HPDE6-E6E7 (cell line): Measurements from ENCODE around the gene UBXN10.

Experiments used
- DNase-seq: peaks from one replicate; pipeline ENCODE4 v3.0.0; 2011; ENCODE audit warnings: missing footprints; ENCODE audit errors: extremely low spot score

UBXN10 gene

DNA sequence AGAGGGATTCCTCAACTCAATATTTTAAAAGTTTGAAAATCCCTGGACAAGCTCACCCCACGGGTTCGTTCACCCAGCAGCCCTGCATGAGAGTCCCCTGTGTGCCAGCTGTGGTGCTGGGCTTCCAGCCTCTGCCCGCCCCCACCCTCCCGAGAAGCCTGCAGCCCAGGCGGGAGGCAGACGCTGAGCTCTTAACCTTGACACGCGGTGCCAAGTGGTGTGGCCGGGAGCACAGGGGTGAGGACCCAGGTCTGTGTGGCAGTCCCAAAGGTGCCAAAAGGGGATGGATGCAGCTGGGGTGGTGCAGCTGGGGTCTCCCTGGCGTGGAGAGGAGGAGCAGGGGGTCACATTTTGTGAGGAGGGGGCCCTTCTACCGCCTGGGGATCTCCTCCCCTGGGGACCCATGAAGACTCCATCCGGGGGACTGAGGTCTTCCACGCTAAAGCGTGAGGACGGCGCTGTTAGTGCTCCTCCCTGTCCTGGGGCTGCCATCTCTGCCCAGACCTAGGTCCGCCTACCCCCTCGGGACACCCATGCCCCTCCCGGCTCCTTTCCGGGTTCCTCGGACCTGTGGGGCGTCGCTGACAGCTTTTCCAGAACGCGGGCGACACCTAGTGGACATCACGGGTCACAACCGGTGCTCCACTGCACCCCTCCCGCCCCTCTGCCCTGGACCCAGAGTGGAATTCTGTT lies 33.8 kb upstream of the UBXN10 start:
- peak; percentile 78 for DNase-seq

DNA sequence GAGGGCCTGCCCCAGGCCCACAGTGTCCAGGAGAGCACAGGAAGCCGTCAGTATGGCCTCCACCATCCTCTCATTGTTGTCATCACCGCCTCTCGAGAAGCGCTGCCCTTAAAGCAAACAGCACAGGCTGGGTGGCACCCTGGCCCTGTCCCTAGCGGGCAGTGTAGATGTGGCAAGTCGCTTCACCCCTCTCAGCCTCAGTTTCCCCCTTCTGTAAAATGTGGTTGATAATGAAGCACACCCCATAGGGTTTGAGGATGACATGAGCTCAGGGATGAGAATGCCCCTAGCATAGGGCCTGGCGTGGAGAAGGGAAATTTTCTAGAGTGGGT lies 33.3 kb upstream of the UBXN10 start:
- DNase-seq: no peak

DNA sequence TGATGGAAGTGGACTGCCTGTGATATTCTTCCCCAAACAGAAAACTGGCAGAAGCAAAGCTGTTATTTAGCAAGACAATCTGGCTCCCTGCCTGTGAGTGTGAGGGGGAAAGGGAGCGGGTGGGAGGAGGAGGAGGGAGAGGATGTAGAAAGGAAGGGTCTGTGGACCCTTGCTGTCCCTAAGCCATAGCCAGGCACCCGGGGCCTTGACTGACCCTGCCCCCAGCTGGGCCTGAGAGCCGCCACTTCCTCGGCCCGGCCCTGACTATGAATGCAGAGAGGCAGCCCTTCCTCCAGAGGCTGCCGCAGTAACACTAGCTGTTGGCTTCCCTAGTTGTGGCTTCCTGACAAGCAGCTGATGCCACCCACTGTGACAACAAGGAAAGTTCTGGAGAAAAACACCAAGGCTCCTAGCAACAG lies 32.9 kb upstream of the UBXN10 start:
- DNase-seq: no peak

GRCh38 chr1:20154301-20154831 lies 31.5 kb upstream of the UBXN10 start:
- DNase-seq: no peak

DNA sequence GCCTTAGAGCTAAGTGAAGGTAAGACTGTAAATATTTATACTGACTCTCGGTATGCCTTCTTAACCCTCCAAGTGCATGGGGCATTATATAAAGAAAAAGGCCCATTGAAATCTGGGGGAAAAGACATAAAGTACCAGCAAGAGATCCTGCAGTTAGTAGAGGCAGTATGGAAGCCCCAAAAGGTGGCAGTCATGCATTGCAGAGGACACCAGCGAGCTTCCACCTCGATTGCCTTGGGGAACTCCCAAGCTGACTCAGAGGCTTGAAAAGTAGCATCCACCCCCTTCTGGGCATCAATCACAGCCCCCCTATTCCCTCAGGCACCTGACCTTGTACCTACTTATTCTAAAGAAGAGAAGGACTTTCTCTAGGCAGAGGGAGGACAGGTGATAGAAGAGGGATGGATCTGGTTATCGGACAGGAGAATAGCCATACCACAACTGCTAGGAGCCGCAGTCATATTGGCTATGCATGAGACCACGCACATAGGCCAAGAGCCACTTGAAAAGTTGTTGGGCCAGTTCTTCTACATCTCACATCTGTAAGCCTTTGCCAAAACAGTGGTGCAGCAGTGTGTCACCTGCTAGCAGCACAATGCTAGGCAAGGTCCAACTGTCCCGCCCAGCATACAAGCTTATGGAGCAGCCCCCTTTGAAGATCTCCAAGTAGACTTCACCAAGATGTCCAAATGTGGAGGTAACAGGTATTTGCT lies 27.4 kb upstream of the UBXN10 start:
- DNase-seq: no peak

DNA sequence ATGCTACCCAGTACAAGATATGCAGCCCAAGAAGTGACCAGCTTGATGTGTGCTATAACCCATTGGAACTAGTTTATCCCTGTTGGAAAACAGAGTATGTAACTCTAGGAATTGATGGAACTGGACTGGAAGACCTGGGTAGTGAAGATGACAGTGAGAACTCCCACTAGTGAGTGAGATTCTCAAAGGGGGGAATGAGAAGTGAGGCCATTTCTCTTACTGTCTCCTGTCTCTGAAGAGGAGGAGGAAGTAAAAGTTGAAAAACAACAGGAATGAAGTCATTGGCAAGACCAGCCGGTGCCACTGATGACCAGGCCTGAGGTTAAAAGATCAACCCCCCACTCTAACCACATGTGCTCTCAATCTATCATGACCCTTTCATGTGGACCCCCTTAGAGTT lies 25.9 kb upstream of the UBXN10 start:
- DNase-seq: no peak

- DNase-seq: no peak
Measured at GRCh38 chr1:20164694-20165202, 21.1 kb upstream of the UBXN10 start.

DNA sequence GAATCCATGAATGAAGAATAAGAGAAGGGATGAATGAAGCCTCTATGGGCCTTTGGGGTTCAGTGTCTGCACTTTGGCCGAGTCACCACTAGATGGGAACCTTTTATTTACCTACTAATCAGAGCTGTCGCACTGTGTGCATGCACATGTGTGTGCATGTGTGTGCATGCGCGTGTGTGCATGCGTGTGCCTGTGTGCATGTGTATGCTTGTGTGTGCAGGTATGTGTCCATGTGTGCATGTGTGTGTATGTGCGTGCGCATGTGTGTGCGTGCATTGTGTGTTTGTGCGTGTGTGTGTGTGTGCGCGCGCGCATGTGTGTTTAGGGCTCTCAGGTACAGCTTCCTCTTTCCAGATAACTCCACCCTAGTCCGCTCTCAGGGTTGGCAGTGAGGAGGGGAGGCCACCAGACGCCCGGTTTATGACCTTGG lies 20.4 kb upstream of the UBXN10 start:
- DNase-seq: no peak

GRCh38 chr1:20166051-20166450 lies 19.8 kb upstream of the UBXN10 start:
- no peak for DNase-seq

DNA sequence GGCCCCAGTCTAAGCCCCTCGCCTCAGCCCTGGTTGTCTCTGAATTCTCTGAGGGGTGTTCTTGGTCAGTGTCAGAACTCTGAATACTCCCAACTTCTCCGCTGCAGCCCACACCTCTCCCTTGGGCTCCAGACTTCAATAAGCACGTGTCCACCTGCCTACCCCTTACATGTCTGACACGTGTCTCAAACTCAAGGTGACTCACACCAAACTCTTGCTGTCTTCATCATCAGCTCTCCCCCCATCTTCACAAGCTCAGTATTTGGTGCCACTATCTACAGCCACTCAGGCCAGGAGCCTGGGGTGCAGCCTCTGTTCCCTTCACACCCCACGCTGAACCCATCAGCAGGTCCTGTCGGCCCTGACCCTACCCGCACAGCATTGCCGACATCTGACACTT lies 18.8 kb upstream of the UBXN10 start:
- no peak for DNase-seq

GRCh38 chr1:20168564-20169491 lies 17.1 kb upstream of the UBXN10 start:
- no peak for DNase-seq

DNA sequence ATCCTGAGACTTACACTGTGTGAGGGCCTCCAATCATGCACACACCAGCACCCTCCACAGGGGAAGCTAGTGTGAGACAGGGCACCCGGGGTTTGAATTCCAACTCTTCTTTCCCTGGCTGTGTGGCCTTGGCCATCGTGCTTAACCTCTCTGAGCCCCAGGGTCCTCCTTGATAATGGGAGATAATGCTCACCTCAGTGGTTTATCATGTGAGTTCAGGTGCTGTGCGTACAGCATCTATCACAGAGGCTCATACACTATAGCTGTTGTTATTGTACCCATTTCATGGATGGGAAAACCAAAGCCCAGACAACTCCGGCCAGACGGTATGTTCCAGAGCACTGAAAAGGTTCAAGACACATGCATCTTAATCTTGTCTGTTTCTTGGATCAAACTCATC lies 16.0 kb upstream of the UBXN10 start:
- DNase-seq: no peak

GRCh38 chr1:20172033-20172590 lies 13.8 kb upstream of the UBXN10 start:
- DNase-seq: no peak

- no peak for DNase-seq
Measured at GRCh38 chr1:20174937-20175666, 10.8 kb upstream of the UBXN10 start.

GRCh38 chr1:20178634-20179370 lies 7.1 kb upstream of the UBXN10 start:
- DNase-seq: no peak

GRCh38 chr1:20179371-20180128 lies 6.3 kb upstream of the UBXN10 start:
- no peak for DNase-seq

GRCh38 chr1:20180129-20180843 lies 5.6 kb upstream of the UBXN10 start:
- DNase-seq: no peak

DNA sequence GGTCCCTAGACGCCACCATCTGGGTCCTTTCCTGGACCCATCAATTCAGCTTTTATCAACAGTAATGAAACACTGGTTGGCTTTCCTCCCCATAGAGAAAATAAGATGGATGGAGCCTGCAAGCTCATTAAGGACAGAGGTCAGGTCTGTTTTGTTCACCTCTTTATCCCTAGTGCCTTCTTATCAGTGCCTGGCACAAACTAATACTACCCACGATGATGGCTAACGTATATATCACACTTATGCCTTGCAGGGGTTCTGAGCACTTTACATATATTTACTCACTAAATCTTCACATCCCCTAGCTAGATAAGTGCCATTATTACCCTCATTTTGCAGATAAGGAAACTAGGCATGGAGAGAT lies 5.1 kb upstream of the UBXN10 start:
- no peak for DNase-seq

- no peak for DNase-seq
Measured at GRCh38 chr1:20182415-20182814, 3.5 kb upstream of the UBXN10 start.
